Gastrocnemius medialis (tissue), 4 donors: Measurements from ENCODE around the gene JAKMIP1. TPM values are rescaled to one million over a fixed set of nuclear protein-coding genes. Genes with fewer than 3 reads are reported as not detected.
"Not testable (repeated sequence)": the region's sequence is repeated elsewhere in the genome, so short reads cannot be mapped to it uniquely, and the experiment has no call there.

Experiments used
- ATAC-seq, 2 donors: fragments of 150-250 bp; one replicate each; pipeline ENCODE4 v1.9.1; 2016
- DNase-seq, 2 donors: peaks; one replicate each; pipeline ENCODE4 v3.0.0-alpha.2; 2019
- H3K27ac ChIP-seq, 4 donors: fragments of 200-600 bp; sonication (generic); 1 replicate in 1 of 4; 2 replicates in 3 of 4; pipeline ENCODE4 v1.5.1; 2016 to 2018; ENCODE audit warnings: mild to moderate bottlenecking in 2 of 4, moderate library complexity in 1 of 4
- H3K27me3 ChIP-seq, 3 donors: fragments of 200-600 bp; sonication (generic) in 2 of 3; 1 replicate in 1 of 3; 2 replicates in 2 of 3; pipeline versions ENCODE4 v1.5.1 to v1.6.0; 2016 to 2019; ENCODE audit warnings: mild to moderate bottlenecking in 1 of 3, moderate library complexity in 1 of 3
- H3K36me3 ChIP-seq, 2 donors: fragments of 200-600 bp; sonication (generic) in 1 of 2; one replicate each; pipeline ENCODE4 v1.5.1; 2017 to 2018
- H3K4me1 ChIP-seq, 2 donors: fragments of 200-600 bp; sonication (generic) in 1 of 2; one replicate each; pipeline ENCODE4 v1.5.1; 2016 to 2017; ENCODE audit warnings: mild to moderate bottlenecking in 2 of 2
- H3K4me3 ChIP-seq, 4 donors: fragments of 200-600 bp; sonication (generic) in 3 of 4; 1 replicate in 1 of 4; 2 replicates in 3 of 4; pipeline ENCODE4 v1.5.1; 2016 to 2019; ENCODE audit warnings: mild to moderate bottlenecking in 2 of 4
- H3K9me3 ChIP-seq, 3 donors: fragments of 200-600 bp; sonication (generic) in 2 of 3; 1 replicate in 1 of 3; 2 replicates in 2 of 3; pipeline ENCODE4 v1.5.1; 2016 to 2019
- CTCF ChIP-seq, 5 experiments: fragments of 450-650 bp in 3 of 5; fragments of 200-600 bp in 2 of 5; sonication (generic) in 2 of 5; IDR thresholded peaks in 4 of 5; conservative IDR thresholded peaks in 1 of 5; 1 replicate in 4 of 5; 2 replicates in 1 of 5; pipeline ENCODE4 v1.5.1; 2016 to 2019; ENCODE audit warnings: antibody characterized with exemption in 5 of 5, mild to moderate bottlenecking in 3 of 5, moderate library complexity in 3 of 5
- POLR2A ChIP-seq, 2 donors: fragments of 450-650 bp; IDR thresholded peaks; one replicate each; pipeline ENCODE4 v1.6.1; 2017; ENCODE audit warnings: antibody characterized with exemption in 2 of 2, mild to moderate bottlenecking in 2 of 2, moderate library complexity in 2 of 2
- in situ Hi-C, 4 donors: fragments of 200-750 bp; cut with MboI; loops; one replicate each; pipeline versions ENCODE4 v1.15.0 to v1.8.0; 2017; ENCODE audit warnings: low sequenced_read_pairs in 4 of 4
- intact Hi-C: fragments of 100-400 bp; cut with DNase I; formaldehyde crosslinking; loops from one replicate; pipeline ENCODE4 v1.15.1; 2023; ENCODE audit warnings: low total_unique reads
- total RNA-seq, 4 donors: library from RNA; depleted of rRNA; stranded (reverse); fragments of >200 nt; gene quantifications; one replicate each; pipeline versions ENCODE4 v1.1.0 to v1.2.3, GENCODE V29; 2016

Gene JAKMIP1
- total RNA-seq, 4 donors from 2014 or later, result 0.62 TPM; not detected in 3

GRCh38 chr4:6005175-6005574, 195.2 kb downstream of the JAKMIP1 start:
- Histone ChIP-seq H3K27me3 (peaks cover 0 to 8% (median 8%) of the 10 kb centered on the region in 3 donors), H3K4me3 (no peak overlapping the region), H3K4me1 (no peaks in the 10 kb centered on the region), H3K27ac (no peak overlapping the region), H3K9me3 (no peaks in the 10 kb centered on the region), H3K36me3 (no peaks in the 10 kb centered on the region)
- intact Hi-C loops, result no loop called here
- in situ Hi-C loops, result no loop called here
- ATAC-seq (no peak), DNase-seq (no peak)
- TF ChIP-seq CTCF (IDR thresholded peaks at IDR 0.05 in 4 of 5, conservative IDR thresholded peaks at IDR 0.05 in 1 of 5) (no peak), POLR2A (IDR thresholded peaks at IDR 0.05) (no peak)

- H3K9me3 ChIP-seq, H3K4me3 ChIP-seq, H3K36me3 ChIP-seq, intact Hi-C loops, DNase-seq, ATAC-seq, H3K27me3 ChIP-seq, in situ Hi-C loops, H3K27ac ChIP-seq, H3K4me1 ChIP-seq: not testable (repeated sequence)
Measured at GRCh38 chr4:6003485-6003884, 196.9 kb downstream of the JAKMIP1 start.

- intact Hi-C loops (no loop called here), in situ Hi-C loops (no loop called here)
- Histone ChIP-seq H3K9me3 (no peaks in the 10 kb centered on the region), H3K4me3 (no peak overlapping the region), H3K4me1 (no peaks in the 10 kb centered on the region), H3K27ac (no peak overlapping the region), H3K36me3 (no peaks in the 10 kb centered on the region), H3K27me3 (peaks cover 0 to 8% (median 5%) of the 10 kb centered on the region in 3 donors)
- no peak for DNase-seq
- TF ChIP-seq CTCF (IDR thresholded peaks at IDR 0.05 in 4 of 5, conservative IDR thresholded peaks at IDR 0.05 in 1 of 5) (no peak), POLR2A (IDR thresholded peaks at IDR 0.05) (no peak)
- ATAC-seq, result no peak
Measured at GRCh38 chr4:6002926-6003325, 197.4 kb downstream of the JAKMIP1 start.

GRCh38 chr4:6002492-6002833, 197.9 kb downstream of the JAKMIP1 start:
- in situ Hi-C loops (no loop called here), intact Hi-C loops (no loop called here)

More at GRCh38 chr4:6002492-6002833, 197.9 kb downstream of the JAKMIP1 start:
- no peaks in the 10 kb centered on the region for H3K9me3 ChIP-seq
- H3K36me3 ChIP-seq, result no peaks in the 10 kb centered on the region
- no peak for ATAC-seq
- peaks cover 0 to 8% (median 5%) of the 10 kb centered on the region in 3 donors for H3K27me3 ChIP-seq
- no peak overlapping the region for H3K4me3 ChIP-seq
- no peak overlapping the region for H3K27ac ChIP-seq
- no peak for DNase-seq
- no peaks in the 10 kb centered on the region for H3K4me1 ChIP-seq
- TF ChIP-seq POLR2A (IDR thresholded peaks at IDR 0.05) (no peak), CTCF (IDR thresholded peaks at IDR 0.05 in 4 of 5, conservative IDR thresholded peaks at IDR 0.05 in 1 of 5) (no peak)
